SK-N-SH (cell line): ENCODE data around the gene TCL1B. TPM values are rescaled to one million over a fixed set of nuclear protein-coding genes. Genes with fewer than 3 reads are reported as not detected.
A peak's percentile ranks its signal among the peaks of the same experiment; 100 is the strongest.

ENCODE experiments used
- CTCF ChIA-PET: fragments of 300-600, 350-600 bp; formaldehyde crosslinking; extraction: SDS; loops from one replicate; lab custom pipeline; 2021; lab: Yijun Ruan, JAX
- POLR2A ChIA-PET: fragments of 350-600 bp; sonication (Branson Sonifier 250); formaldehyde crosslinking; extraction: SDS; loops from one replicate; lab custom pipeline; 2020; ENCODE audit warnings: antibody characterized with exemption, inconsistent platforms; lab: Yijun Ruan, JAX
- DNase-seq: peaks from one replicate; pipeline ENCODE4 v3.0.0; 2012
- H2AFZ ChIP-seq: fragments of 200-600 bp; sonication (generic); 2 replicates; pipeline ENCODE4 v1.8.1; 2016; ENCODE audit warnings: antibody characterized with exemption, mild to moderate bottlenecking, low read depth
- H3F3A ChIP-seq: fragments of 200-600 bp; sonication (generic); replicated peaks from 2 replicates; pipeline ENCODE3; 2016; ENCODE audit warnings: antibody characterized with exemption, mild to moderate bottlenecking; ENCODE audit not compliant: insufficient read depth
- H3K27ac ChIP-seq, 2 experiments: fragments of 200-500 bp in 1 of 2; fragments of 200-600 bp in 1 of 2; sonication (Bioruptor generic) in 1 of 2; sonication (generic), shearing (Covaris generic) in 1 of 2; 2 replicates each; pipeline versions ENCODE4 v1.5.1 to v1.6.1; 2014 to 2016; ENCODE audit warnings: low read depth in 2 of 2, inconsistent platforms in 1 of 2, low read length in 1 of 2, mild to moderate bottlenecking in 1 of 2, mixed read lengths in 1 of 2
- H3K27me3 ChIP-seq: fragments of 200-600 bp; sonication (generic), shearing (Covaris generic); 2 replicates; pipeline ENCODE4 v1.6.1; 2016; ENCODE audit warnings: mixed run types; ENCODE audit not compliant: insufficient read depth
- H3K36me3 ChIP-seq, 2 experiments: fragments of 200-500 bp in 1 of 2; fragments of 200-600 bp in 1 of 2; sonication (Bioruptor generic) in 1 of 2; sonication (generic) in 1 of 2; replicated peaks in 1 of 2; 2 replicates each; pipeline versions ENCODE3 to v1.5.1; 2014 to 2016; ENCODE audit warnings: low read length in 1 of 2, mild to moderate bottlenecking in 1 of 2; ENCODE audit not compliant: insufficient read depth in 2 of 2, control insufficient read depth in 1 of 2
- H3K4me1 ChIP-seq, 2 experiments: fragments of 200-500 bp in 1 of 2; fragments of 200-600 bp in 1 of 2; sonication (Bioruptor generic) in 1 of 2; sonication (generic), shearing (Covaris generic) in 1 of 2; 2 replicates each; pipeline versions ENCODE4 v1.5.1 to v1.6.1; 2014 to 2016; ENCODE audit warnings: low read depth in 1 of 2, low read length in 1 of 2, mixed run types in 1 of 2; ENCODE audit not compliant: insufficient read depth in 2 of 2, control insufficient read depth in 1 of 2
- H3K4me2 ChIP-seq: fragments of 200-600 bp; sonication (generic), shearing (Covaris generic); 2 replicates; pipeline ENCODE4 v1.6.1; 2017; ENCODE audit warnings: mixed run types
- H3K4me3 ChIP-seq, 2 experiments: fragments of 200-500 bp in 1 of 2; fragments of 200-600 bp in 1 of 2; sonication (Bioruptor generic) in 1 of 2; sonication (generic), shearing (Covaris generic) in 1 of 2; 2 replicates each; pipeline versions ENCODE4 v1.5.1 to v1.8.1; 2014 to 2016; ENCODE audit warnings: low read depth in 2 of 2, inconsistent platforms in 1 of 2, low read length in 1 of 2, mild to moderate bottlenecking in 1 of 2, mixed read lengths in 1 of 2, moderate library complexity in 1 of 2
- H3K79me2 ChIP-seq: fragments of 200-600 bp; sonication (generic); 2 replicates; pipeline ENCODE4 v1.8.1; 2017; ENCODE audit warnings: mild to moderate bottlenecking; ENCODE audit not compliant: insufficient read depth
- H3K9ac ChIP-seq: fragments of 200-600 bp; sonication (generic); 2 replicates; pipeline ENCODE4 v1.6.1; 2017; ENCODE audit warnings: mixed run types
- H3K9me2 ChIP-seq: fragments of 200-600 bp; sonication (generic); 2 replicates; pipeline ENCODE4 v1.6.1; 2017; ENCODE audit warnings: mixed run types
- H3K9me3 ChIP-seq: fragments of 200-600 bp; sonication (generic); 2 replicates; pipeline ENCODE4 v1.6.1; 2017; ENCODE audit warnings: mixed run types, mild to moderate bottlenecking, moderate library complexity
- H4K20me1 ChIP-seq: fragments of 200-600 bp; sonication (generic); 2 replicates; pipeline ENCODE4 v1.6.1; 2017; ENCODE audit warnings: mild to moderate bottlenecking, mixed run types; ENCODE audit not compliant: insufficient read depth
- CHD2 ChIP-seq: fragments of 150-350 bp; IDR thresholded peaks from 2 replicates; pipeline ENCODE4 v1.6.1; 2018; ENCODE audit warnings: low read length; ENCODE audit not compliant: partially characterized antibody
- CTCF ChIP-seq: fragments of 200-600 bp; sonication (generic); IDR thresholded peaks from 2 replicates; pipeline ENCODE4 v1.6.1; 2017; ENCODE audit warnings: antibody characterized with exemption, mild to moderate bottlenecking, moderate library complexity
- ELF1 ChIP-seq: IDR thresholded peaks from 2 replicates; pipeline ENCODE4 v1.4.0; 2012
- GATA2 ChIP-seq: sonication (generic); formaldehyde crosslinking; IDR thresholded peaks from 2 replicates; pipeline ENCODE4 v1.5.0; 2020; ENCODE audit warnings: mild to moderate bottlenecking, missing genetic modification reagents
- JUND ChIP-seq: IDR thresholded peaks from 2 replicates; pipeline ENCODE4 v1.4.0; 2012
- MEF2A ChIP-seq: IDR thresholded peaks from 2 replicates; pipeline ENCODE4 v1.4.0; 2012; ENCODE audit warnings: low read depth, borderline replicate concordance
- RAD21 ChIP-seq: IDR thresholded peaks from 2 replicates; pipeline ENCODE4 v1.6.1; 2012; ENCODE audit warnings: mild to moderate bottlenecking, low read length
- RCOR1 ChIP-seq: fragments of 150-350 bp; IDR thresholded peaks from 2 replicates; pipeline ENCODE4 v1.6.1; 2017; ENCODE audit warnings: antibody characterized with exemption, low read length
- TEAD4 ChIP-seq: IDR thresholded peaks from 2 replicates; pipeline ENCODE4 v1.4.0; 2012; ENCODE audit warnings: mild to moderate bottlenecking, borderline replicate concordance; ENCODE audit not compliant: insufficient read depth
- USF1 ChIP-seq: IDR thresholded peaks from 2 replicates; pipeline ENCODE4 v1.4.0; 2012; ENCODE audit warnings: low read depth, borderline replicate concordance
- YY1 ChIP-seq: IDR thresholded peaks from 2 replicates; pipeline ENCODE4 v1.4.0; 2012; ENCODE audit warnings: low read depth, mild to moderate bottlenecking
- ZBTB33 ChIP-seq: IDR thresholded peaks from 2 replicates; pipeline ENCODE4 v1.4.0; 2012; ENCODE audit warnings: low read depth, borderline replicate concordance
- WGBS: methylation state at CpG from one replicate; pipeline ENCODE4 v1.1.6; 2017; ENCODE audit warnings: low lambda C conversion rate; 5-methylcytosine and 5-hydroxymethylcytosine counted together
- polyA plus RNA-seq, 3 experiments: library from polyadenylated mRNA; depleted of rRNA; stranded (reverse); fragments of >200 nt; gene quantifications; 2 replicates each; pipeline ENCODE4 v1.2.3, GENCODE V29; 2012

Gene TCL1B
- polyA plus RNA-seq (2012; rRNA removed), result not detected in 2 replicates
- polyA plus RNA-seq (2012; cell fraction: cytosol; rRNA removed), result not detected in 2 replicates
- polyA plus RNA-seq (2012; cell fraction: nucleus; rRNA removed), result not detected in 2 replicates

- no peak within 1 kb of the TSS for H3K4me2 ChIP-seq
- POLR2A ChIA-PET, result no interaction called here
- H3F3A ChIP-seq, result no peaks in the 10 kb centered on the region
Observed at GRCh38 chr14:95685978-95686922, at the start of gene TCL1B. Gene TCL1B, plus strand, starts transcription at chr14:95686426. Its CDS starts 42 bp downstream, at chr14:95686468.

More at GRCh38 chr14:95685978-95686922, at the start of gene TCL1B:
- H3K36me3 ChIP-seq, result no peaks in the 10 kb centered on the region
- no peaks in the 10 kb centered on the region for H3K9me3 ChIP-seq
- DNase-seq, result peak; percentile 47
- CTCF ChIA-PET, result no interaction called here
- no peak within 1 kb of the TSS for H2AFZ ChIP-seq
- H4K20me1 ChIP-seq, result no peaks in the 10 kb centered on the region
- no peaks in the 10 kb centered on the region for H3K79me2 ChIP-seq
- H3K27me3 ChIP-seq, result no peaks in the 10 kb centered on the region
- no peak within 1 kb of the TSS for H3K27ac ChIP-seq
- H3K4me3 ChIP-seq, result no peak within 1 kb of the TSS
- H3K9me2 ChIP-seq, result no peaks in the 10 kb centered on the region
- no peak within 1 kb of the TSS for H3K9ac ChIP-seq
- TF ChIP-seq ZBTB33 (no peak), CTCF (no peak), JUND (no peak), GATA2 (no peak), RCOR1 (no peak), RAD21 (no peak), TEAD4 (no peak), MEF2A (no peak), USF1 (no peak), ELF1 (no peak), CHD2 (no peak), YY1 (no peak)
- TF ChIP-seq, all 33 proteins: peak for 0
- 43% methylated on average over 26 of the region's 38 CpGs for WGBS
- no peaks in the 10 kb centered on the region for H3K4me1 ChIP-seq
